ENCODE data around the gene SLC35A5.

Gene SLC35A5

GRCh38 chr3:112634786-112635541 lies 73.1 kb downstream of the SLC35A5 start (continued):
- TF ChIP-seq SCRT1 (tag by site-specific recombination; IDR thresholded peaks at IDR 0.05; ENCODE audit: borderline replicate concordance) (no peak), SP2 (tag by site-specific recombination; IDR thresholded peaks at IDR 0.05) (no peak), ZNF571 (tag by site-specific recombination; IDR thresholded peaks at IDR 0.05) (no peak)

Measured in HEK293 (cell line).